ENCODE measurements around the gene HNRNPL. TPM values are rescaled to one million over a fixed set of nuclear protein-coding genes. Genes with fewer than 3 reads are reported as not detected.
"Not testable (repeated sequence)": the region's sequence is repeated elsewhere in the genome, so short reads cannot be mapped to it uniquely, and the experiment has no call there.

Gene HNRNPL
- total RNA-seq, 1 experiment from 2014 or later, result 212 TPM

DNA sequence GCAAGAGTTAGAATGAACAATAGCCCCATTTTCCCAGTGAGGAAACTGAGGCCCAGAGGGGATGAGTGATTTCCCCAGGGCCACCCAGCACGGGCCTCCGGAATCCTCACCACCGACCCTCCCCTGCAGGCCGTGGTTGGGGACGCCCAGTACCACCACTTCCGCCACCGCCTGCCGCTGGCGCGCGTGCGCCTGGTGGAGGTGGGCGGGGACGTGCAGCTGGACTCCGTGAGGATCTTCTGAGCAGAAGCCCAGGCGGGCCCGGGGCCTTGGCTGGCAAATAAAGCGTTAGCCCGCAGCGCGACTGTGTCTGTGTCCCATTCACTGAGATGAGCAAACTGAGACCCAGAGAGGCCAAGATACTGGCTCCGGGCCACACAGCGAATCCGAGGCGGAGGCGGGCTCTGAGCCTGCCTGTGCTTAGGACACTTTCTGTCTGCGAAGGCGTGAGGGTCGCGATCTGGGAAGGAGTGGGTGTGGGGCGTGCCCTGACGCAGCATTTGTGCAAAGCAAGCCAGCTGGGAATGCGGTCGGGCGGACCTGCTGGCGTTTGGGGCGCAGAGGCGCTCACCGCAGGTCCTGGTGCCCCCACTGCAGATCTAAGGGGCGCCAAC, 58.2 kb downstream of the HNRNPL start:
- not testable (repeated sequence) for H3K4me1 ChIP-seq (ENCODE audit: low read length); H3K4me2 ChIP-seq (ENCODE audit: low read depth, low read length, poor library complexity, severe bottlenecking); H3K79me2 ChIP-seq (ENCODE audit: low read length); H4K20me1 ChIP-seq (ENCODE audit: insufficient read depth, low read depth, low read length); H3K27ac ChIP-seq (ENCODE audit: low read length); H2AFZ ChIP-seq (ENCODE audit: low read length); H3K9me3 ChIP-seq (ENCODE audit: low read length); H3K9me2 ChIP-seq (replicated peaks; ENCODE audit: insufficient read depth, low read length); H3K9ac ChIP-seq (ENCODE audit: low read length); H3K4me3 ChIP-seq (ENCODE audit: low read length); H3K27me3 ChIP-seq (ENCODE audit: low read length); DNase-seq; H3K36me3 ChIP-seq (ENCODE audit: insufficient read depth, low read length)

DNA sequence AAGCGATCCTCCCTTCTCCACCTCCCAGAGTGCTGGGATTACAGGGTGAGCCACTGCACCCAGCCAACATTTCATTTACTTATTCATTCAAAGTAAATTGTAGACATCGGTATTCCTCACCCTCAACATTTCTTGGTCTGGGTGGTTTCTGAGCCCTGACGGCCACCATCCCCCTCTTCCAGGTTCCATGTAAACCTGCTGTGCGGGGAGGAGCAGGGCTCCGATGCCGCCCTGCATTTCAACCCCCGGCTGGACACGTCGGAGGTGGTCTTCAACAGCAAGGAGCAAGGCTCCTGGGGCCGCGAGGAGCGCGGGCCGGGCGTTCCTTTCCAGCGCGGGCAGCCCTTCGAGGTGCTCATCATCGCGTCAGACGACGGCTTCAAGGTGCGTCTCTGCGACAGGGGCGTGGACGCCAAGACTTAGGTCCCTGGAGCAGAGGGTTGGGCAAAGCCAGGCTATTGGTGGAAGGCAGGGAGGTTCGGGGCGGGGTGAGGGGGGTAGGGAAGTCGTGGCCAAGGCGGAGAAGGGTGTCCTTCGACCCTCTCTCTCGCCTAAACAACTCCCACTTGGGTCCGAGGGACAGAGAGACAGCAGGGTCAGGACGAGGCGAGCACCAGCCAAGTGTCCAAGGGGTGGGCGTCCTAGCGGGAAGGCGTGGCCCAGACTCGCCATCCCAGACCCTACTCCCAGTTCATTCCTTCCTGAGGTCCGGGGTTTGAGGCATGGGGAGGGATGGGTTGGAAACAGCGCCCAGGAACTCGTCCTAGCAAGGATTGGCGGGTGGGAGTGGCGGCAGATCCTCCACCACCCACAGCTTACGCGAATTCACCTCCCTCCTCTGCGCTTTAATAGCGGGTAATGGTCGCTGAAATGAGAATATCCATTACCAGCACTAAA, 59.0 kb downstream of the HNRNPL start:
- H3K79me2 ChIP-seq (ENCODE audit: low read length); DNase-seq; H3K9me2 ChIP-seq (replicated peaks; ENCODE audit: insufficient read depth, low read length); H3K4me2 ChIP-seq (ENCODE audit: low read depth, low read length, poor library complexity, severe bottlenecking); H3K27me3 ChIP-seq (ENCODE audit: low read length); H4K20me1 ChIP-seq (ENCODE audit: insufficient read depth, low read depth, low read length); H3K4me1 ChIP-seq (ENCODE audit: low read length); H3K27ac ChIP-seq (ENCODE audit: low read length); H3K9ac ChIP-seq (ENCODE audit: low read length); H3K36me3 ChIP-seq (ENCODE audit: insufficient read depth, low read length); H3K9me3 ChIP-seq (ENCODE audit: low read length); H2AFZ ChIP-seq (ENCODE audit: low read length); H3K4me3 ChIP-seq (ENCODE audit: low read length): not testable (repeated sequence)

DNA sequence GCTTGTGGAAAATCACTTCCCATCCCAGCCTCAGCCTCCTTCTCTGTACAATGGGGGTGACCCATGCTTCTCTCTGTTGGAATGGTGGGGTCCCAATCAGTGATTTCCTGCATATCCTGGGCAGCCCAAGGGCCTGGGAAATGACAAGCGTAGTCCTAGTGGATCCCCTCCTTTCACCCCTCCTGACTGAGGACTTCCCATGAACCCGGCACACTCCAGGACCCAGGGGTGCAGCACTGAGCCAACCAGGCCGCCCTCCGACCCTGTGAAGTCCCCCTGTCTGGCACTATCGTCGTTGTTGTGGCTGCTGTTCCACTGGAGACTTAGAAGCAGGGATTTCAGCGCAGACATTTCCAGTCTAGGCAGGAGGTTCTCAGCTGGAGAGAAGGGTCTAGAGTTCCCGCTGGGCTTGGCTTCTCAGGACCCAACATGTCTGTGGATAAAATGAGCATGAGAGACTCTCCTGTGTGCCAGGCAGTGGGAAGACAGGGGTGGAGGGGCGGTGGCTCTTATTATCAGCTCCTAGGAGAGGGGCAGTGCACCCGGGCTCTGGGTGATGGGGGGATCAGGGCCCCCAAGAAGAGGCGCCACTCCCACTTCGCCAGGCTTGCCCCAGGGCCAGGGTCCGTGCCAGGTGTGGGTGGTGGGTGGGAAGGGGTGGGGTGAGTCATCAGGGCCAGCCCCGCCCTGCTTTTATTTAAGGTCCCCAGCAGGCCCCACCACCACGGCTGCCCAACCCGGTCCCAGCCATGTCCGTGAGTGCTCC, 61.1 kb downstream of the HNRNPL start, which contains the start of gene LGALS7B:
LGALS7B (plus strand) TSS at position 723 of the 766 bp plus-strand sequence; CDS start at position 750, 27 bp downstream.
- Histone ChIP-seq H3K9me2 (replicated peaks; ENCODE audit: insufficient read depth, low read length) (no peaks in the 10 kb centered on the region), H3K4me1 (ENCODE audit: low read length) (no peaks in the 10 kb centered on the region), H3K36me3 (ENCODE audit: insufficient read depth, low read length) (no peaks in the 10 kb centered on the region), H4K20me1 (ENCODE audit: insufficient read depth, low read depth, low read length) (no peaks in the 10 kb centered on the region), H3K9ac (ENCODE audit: low read length) (no peak within 1 kb of the TSS), H3K27ac (ENCODE audit: low read length) (no peak within 1 kb of the TSS), H3K27me3 (ENCODE audit: low read length) (no peaks in the 10 kb centered on the region), H3K9me3 (ENCODE audit: low read length) (no peaks in the 10 kb centered on the region), H2AFZ (ENCODE audit: low read length) (no peak within 1 kb of the TSS), H3K4me3 (ENCODE audit: low read length) (no peak within 1 kb of the TSS), H3K79me2 (ENCODE audit: low read length) (no peaks in the 10 kb centered on the region), H3K4me2 (ENCODE audit: low read depth, low read length, poor library complexity, severe bottlenecking) (no peak within 1 kb of the TSS)
- peak; percentile 36 for DNase-seq

DNA sequence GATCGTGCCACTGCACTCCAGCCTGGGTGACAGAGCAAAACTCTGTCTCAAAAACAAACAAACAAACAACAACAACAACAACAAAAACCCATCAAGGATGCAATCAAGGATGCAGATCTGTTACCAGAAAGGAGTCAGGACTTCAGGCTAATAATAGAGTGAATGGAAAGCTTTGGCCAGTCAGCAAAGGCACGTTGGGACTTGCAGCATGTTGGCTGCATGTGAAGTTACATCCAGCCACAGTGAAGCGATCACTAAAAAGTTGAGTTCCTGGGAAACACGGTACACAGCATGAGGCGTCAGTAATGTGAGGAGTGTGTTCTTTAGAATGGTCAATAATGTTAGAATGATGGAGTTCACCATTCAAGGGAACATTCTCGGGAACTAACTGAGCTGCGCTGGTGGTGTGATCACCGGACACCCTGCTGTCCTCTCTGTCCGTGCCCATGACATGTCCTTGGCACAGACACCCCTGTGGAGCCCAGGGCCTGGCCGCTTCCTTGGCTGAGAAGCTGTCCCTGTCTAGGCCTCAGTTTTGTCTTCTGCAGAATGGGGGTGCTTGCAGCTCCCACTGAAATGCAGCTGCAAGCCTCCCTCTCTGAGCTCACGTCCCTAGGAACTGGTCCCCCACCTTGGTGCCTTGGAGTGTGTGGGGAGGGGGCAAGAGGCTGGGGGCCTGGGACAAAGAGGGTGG, 63.1 kb downstream of the HNRNPL start:
- DNase-seq, result peak; percentile 26
- no peaks in the 10 kb centered on the region for H3K9me3 ChIP-seq (ENCODE audit: low read length)
- no peak overlapping the region for H3K4me2 ChIP-seq (ENCODE audit: low read depth, low read length, poor library complexity, severe bottlenecking)
- H3K9me2 ChIP-seq (replicated peaks; ENCODE audit: insufficient read depth, low read length), result no peaks in the 10 kb centered on the region
- no peak overlapping the region for H3K4me3 ChIP-seq (ENCODE audit: low read length)
- no peaks in the 10 kb centered on the region for H3K79me2 ChIP-seq (ENCODE audit: low read length)
- H2AFZ ChIP-seq (ENCODE audit: low read length), result no peak overlapping the region
- no peak overlapping the region for H3K27ac ChIP-seq (ENCODE audit: low read length)
- no peaks in the 10 kb centered on the region for H4K20me1 ChIP-seq (ENCODE audit: insufficient read depth, low read depth, low read length)
- no peaks in the 10 kb centered on the region for H3K4me1 ChIP-seq (ENCODE audit: low read length)
- H3K27me3 ChIP-seq (ENCODE audit: low read length), result no peaks in the 10 kb centered on the region
- H3K9ac ChIP-seq (ENCODE audit: low read length), result no peak overlapping the region
- no peaks in the 10 kb centered on the region for H3K36me3 ChIP-seq (ENCODE audit: insufficient read depth, low read length)

Small RNA genes lying within 50 kb of the gene (small RNA-seq; reads per million reads assigned to genes)
- gene RNU6-140P, result 0.24 reads per million

Other genes with a start within 250 kb of the HNRNPL start
- 262 and 352 TPM in 2 replicates for gene MAP4K1, start 232.0 kb downstream of the HNRNPL start, total RNA-seq (2014; rRNA removed; shearing (Covaris generic); ENCODE audit: low replicate concordance)
- gene EIF3K, start 230.8 kb downstream of the HNRNPL start, total RNA-seq (2014; rRNA removed; shearing (Covaris generic); ENCODE audit: low replicate concordance), result 474 and 745 TPM in 2 replicates
- gene ACTN4, start 202.3 kb downstream of the HNRNPL start, total RNA-seq (2014; rRNA removed; shearing (Covaris generic); ENCODE audit: low replicate concordance), result 54.6 and 106 TPM in 2 replicates
- 0.40 TPM in 1 of 2 replicates, not detected in the other for gene CAPN12, start 105.5 kb downstream of the HNRNPL start, total RNA-seq (2014; rRNA removed; shearing (Covaris generic); ENCODE audit: low replicate concordance)
- not detected in 2 replicates for gene LGALS7, start 76.5 kb downstream of the HNRNPL start, total RNA-seq (2014; rRNA removed; shearing (Covaris generic); ENCODE audit: low replicate concordance)
- gene LGALS7B, start 60.8 kb downstream of the HNRNPL start, total RNA-seq (2014; rRNA removed; shearing (Covaris generic); ENCODE audit: low replicate concordance), result not detected in 2 replicates
- 0.52 and 1.4 TPM in 2 replicates for gene LGALS4, start 37.0 kb downstream of the HNRNPL start, total RNA-seq (2014; rRNA removed; shearing (Covaris generic); ENCODE audit: low replicate concordance)
- gene ECH1, start 18.2 kb downstream of the HNRNPL start, total RNA-seq (2014; rRNA removed; shearing (Covaris generic); ENCODE audit: low replicate concordance), result 150 and 162 TPM in 2 replicates
- 69.3 and 77.5 TPM in 2 replicates for gene RINL, start 28.3 kb upstream of the HNRNPL start, total RNA-seq (2014; rRNA removed; shearing (Covaris generic); ENCODE audit: low replicate concordance)
- 19.5 and 24.7 TPM in 2 replicates for gene SIRT2, start 49.6 kb upstream of the HNRNPL start, total RNA-seq (2014; rRNA removed; shearing (Covaris generic); ENCODE audit: low replicate concordance)
- 13.5 and 18.7 TPM in 2 replicates for gene NFKBIB, start 50.0 kb upstream of the HNRNPL start, total RNA-seq (2014; rRNA removed; shearing (Covaris generic); ENCODE audit: low replicate concordance)
- gene CCER2, start 62.2 kb upstream of the HNRNPL start, total RNA-seq (2014; rRNA removed; shearing (Covaris generic); ENCODE audit: low replicate concordance), result 3.1 TPM in 1 of 2 replicates, not detected in the other
- 16.8 and 38.2 TPM in 2 replicates for gene SARS2, start 80.8 kb upstream of the HNRNPL start, total RNA-seq (2014; rRNA removed; shearing (Covaris generic); ENCODE audit: low replicate concordance)
- 46.7 and 71.2 TPM in 2 replicates for gene MRPS12, start 81.0 kb upstream of the HNRNPL start, total RNA-seq (2014; rRNA removed; shearing (Covaris generic); ENCODE audit: low replicate concordance)
- not detected in 2 replicates for gene FBXO17, start 125.8 kb upstream of the HNRNPL start, total RNA-seq (2014; rRNA removed; shearing (Covaris generic); ENCODE audit: low replicate concordance)
- gene FBXO27, start 182.6 kb upstream of the HNRNPL start, total RNA-seq (2014; rRNA removed; shearing (Covaris generic); ENCODE audit: low replicate concordance), result not detected in 2 replicates
- not detected in 2 replicates for gene ACP7, start 234.4 kb upstream of the HNRNPL start, total RNA-seq (2014; rRNA removed; shearing (Covaris generic); ENCODE audit: low replicate concordance)